H1 (cell line): ENCODE data around the gene UGT1A8.

Experiments
- BCL11A ChIP-seq, 2 experiments: IDR thresholded peaks; one replicate each; pipeline ENCODE4 v1.6.1; 2011; ENCODE audit warnings: low read depth in 2 of 2, low read length in 2 of 2, mild to moderate bottlenecking in 2 of 2
- ZNF274 ChIP-seq: IDR thresholded peaks from 2 replicates; pipeline ENCODE4 v1.7.0; 2012; ENCODE audit warnings: low read length, borderline replicate concordance; ENCODE audit errors: extremely low read depth
- TF ChIP-seq, protein P1 (sequence below), 3 experiments: IDR thresholded peaks; 1 replicate in 2 of 3; 2 replicates in 1 of 3; pipeline versions ENCODE4 v1.5.1 to v1.6.1; 2011; ENCODE audit warnings: low read length in 3 of 3, mild to moderate bottlenecking in 3 of 3, inconsistent platforms in 2 of 3, low read depth in 1 of 3, moderate library complexity in 1 of 3; ENCODE audit not compliant: insufficient read depth in 1 of 3; ENCODE audit errors: control extremely low read depth in 1 of 3

DNA sequence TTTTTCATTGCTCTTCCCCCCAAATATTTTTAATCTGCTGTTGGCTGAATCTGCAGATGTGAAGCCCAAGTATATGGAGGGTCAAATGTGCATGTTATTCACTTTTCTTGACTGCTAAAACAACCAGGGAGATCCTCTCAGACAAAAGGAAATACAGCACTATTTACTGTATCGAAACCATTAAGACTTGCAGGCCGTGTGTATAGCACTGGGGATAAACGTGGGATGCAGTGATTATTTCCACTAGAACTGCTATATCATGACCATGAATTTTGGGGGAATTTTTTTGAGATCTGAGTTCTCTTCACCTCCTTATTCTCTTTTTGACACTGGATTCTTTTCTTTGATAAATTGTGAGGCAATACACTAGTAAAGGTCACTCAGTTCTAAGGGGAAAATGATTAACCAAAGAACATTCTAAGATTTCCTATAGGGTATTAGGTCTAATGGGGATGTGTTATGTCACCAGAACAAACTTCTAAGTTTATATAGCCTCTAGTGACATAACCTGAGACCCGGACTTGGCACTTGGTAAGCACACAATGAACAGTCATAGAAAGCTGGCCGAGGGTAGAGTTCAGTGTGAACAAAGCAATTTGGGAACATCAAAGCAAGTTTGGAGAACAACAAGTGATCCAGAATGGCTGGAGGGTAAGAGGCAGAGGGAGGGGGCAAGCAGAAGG lies 127.8 kb downstream of the UGT1A8 start:
- TF ChIP-seq, protein P1, sequence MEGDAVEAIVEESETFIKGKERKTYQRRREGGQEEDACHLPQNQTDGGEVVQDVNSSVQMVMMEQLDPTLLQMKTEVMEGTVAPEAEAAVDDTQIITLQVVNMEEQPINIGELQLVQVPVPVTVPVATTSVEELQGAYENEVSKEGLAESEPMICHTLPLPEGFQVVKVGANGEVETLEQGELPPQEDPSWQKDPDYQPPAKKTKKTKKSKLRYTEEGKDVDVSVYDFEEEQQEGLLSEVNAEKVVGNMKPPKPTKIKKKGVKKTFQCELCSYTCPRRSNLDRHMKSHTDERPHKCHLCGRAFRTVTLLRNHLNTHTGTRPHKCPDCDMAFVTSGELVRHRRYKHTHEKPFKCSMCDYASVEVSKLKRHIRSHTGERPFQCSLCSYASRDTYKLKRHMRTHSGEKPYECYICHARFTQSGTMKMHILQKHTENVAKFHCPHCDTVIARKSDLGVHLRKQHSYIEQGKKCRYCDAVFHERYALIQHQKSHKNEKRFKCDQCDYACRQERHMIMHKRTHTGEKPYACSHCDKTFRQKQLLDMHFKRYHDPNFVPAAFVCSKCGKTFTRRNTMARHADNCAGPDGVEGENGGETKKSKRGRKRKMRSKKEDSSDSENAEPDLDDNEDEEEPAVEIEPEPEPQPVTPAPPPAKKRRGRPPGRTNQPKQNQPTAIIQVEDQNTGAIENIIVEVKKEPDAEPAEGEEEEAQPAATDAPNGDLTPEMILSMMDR (IDR thresholded peaks at IDR 0.05; ENCODE audit: control extremely low read depth in 1 of 3, insufficient read depth in 1 of 3, low read depth in 1 of 3, low read length in 3 of 3): no peak
- TF ChIP-seq ZNF274 (no peak), BCL11A (IDR thresholded peaks at IDR 0.05; ENCODE audit: low read depth in 2 of 2, low read length in 2 of 2) (no peak)
